ENCODE measurements around the gene GTF3C5. TPM values are rescaled to one million over a fixed set of nuclear protein-coding genes. Genes with fewer than 3 reads are reported as not detected.

The GTF3C5 gene
- total RNA-seq, 2 experiments from 2014 or later, result 91.6 to 97.0 TPM

- peak; percentile 66 for DNase-seq (ENCODE audit: low spot score)
- Histone ChIP-seq H3K9me2 (ENCODE audit: insufficient read depth, low read length) (no peaks in the 10 kb centered on the region), H4K20me1 (ENCODE audit: insufficient read depth, low read length) (no peaks in the 10 kb centered on the region), H2AFZ (ENCODE audit: low read length) (peak overlapping the region; percentile 6; the same call in 1 of the 2 replicates), H3K4me1 (ENCODE audit: insufficient read depth, low read length, poor library complexity, severe bottlenecking) (peaks cover 30% of the 10 kb centered on the region), H3K4me3 (ENCODE audit: low read depth, low read length, poor library complexity, severe bottlenecking) (no peak overlapping the region), H3K9me3 (ENCODE audit: low read length) (no peaks in the 10 kb centered on the region), H3K79me2 (ENCODE audit: insufficient read depth, low read depth, low read length) (no peaks in the 10 kb centered on the region), H3K27ac (ENCODE audit: low read depth, low read length, poor library complexity, severe bottlenecking) (no peak overlapping the region), H3K36me3 (ENCODE audit: insufficient read depth, low read length) (no peaks in the 10 kb centered on the region; the same call in 1 of the 2 replicates), H3K4me2 (ENCODE audit: low read length) (peak overlapping the region; percentile 48)
- BruUV-seq (replicated peaks), result no TSS peak
- no peak for TF ChIP-seq EZH2phosphoT487 (IDR thresholded peaks at IDR 0.05; ENCODE audit: borderline replicate concordance, low read depth, low read length)
- no peak for TF ChIP-seq CTCF (conservative IDR thresholded peaks at IDR 0.05; ENCODE audit: low read length)
- CTCF ChIA-PET (ENCODE audit: unreplicated experiment), result no interaction called here
- intact Hi-C loops (cut with micrococcal nuclease; ENCODE audit: unreplicated experiment), result loop anchor here (2.0 kb wide), 2 partner anchors 47 to 121 kb away; no protein-coding TSS in a partner anchor
- POLR2A ChIA-PET, result interaction anchor here (1.6 kb wide), 1 partner anchor 7 kb away, joined by 7 read pairs; the partner anchor contains the start of gene GTF3C5
These were observed 7.5 kb upstream of the GTF3C5 start for GRCh38 chr9:133023117-133023890.

DNA sequence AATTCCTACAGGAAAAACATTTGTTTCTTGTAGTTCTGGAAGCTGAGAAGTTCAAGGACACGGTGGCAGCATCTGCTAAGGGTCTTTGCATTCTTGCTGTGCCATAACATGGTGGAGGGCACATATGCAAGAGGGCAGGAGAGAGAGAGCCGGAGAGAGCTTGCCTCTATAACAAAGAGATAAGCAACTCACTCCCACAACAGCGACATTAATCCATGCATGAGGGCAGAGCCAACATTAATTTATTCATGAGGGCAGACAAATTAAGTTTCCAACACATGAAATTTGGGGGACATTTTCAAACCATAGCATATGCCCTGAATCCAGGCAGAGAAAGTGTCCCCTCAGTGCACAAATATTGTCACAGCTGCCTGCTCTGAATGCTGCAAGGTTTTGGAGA is 4.4 kb upstream of the GTF3C5 start:
- Histone ChIP-seq H3K36me3 (ENCODE audit: insufficient read depth, low read length) (no peaks in the 10 kb centered on the region; the same call in 1 of the 2 replicates), H3K9me2 (ENCODE audit: insufficient read depth, low read length) (no peaks in the 10 kb centered on the region), H2AFZ (ENCODE audit: low read length) (no peak overlapping the region), H3K4me2 (ENCODE audit: low read length) (no peak overlapping the region), H3K4me3 (ENCODE audit: low read depth, low read length, poor library complexity, severe bottlenecking) (no peak overlapping the region), H3K79me2 (ENCODE audit: insufficient read depth, low read depth, low read length) (peaks cover 13% of the 10 kb centered on the region), H3K9me3 (ENCODE audit: low read length) (no peaks in the 10 kb centered on the region), H3K4me1 (ENCODE audit: insufficient read depth, low read length, poor library complexity, severe bottlenecking) (peaks cover 36% of the 10 kb centered on the region), H4K20me1 (ENCODE audit: insufficient read depth, low read length) (no peaks in the 10 kb centered on the region), H3K27ac (ENCODE audit: low read depth, low read length, poor library complexity, severe bottlenecking) (no peak overlapping the region)
- intact Hi-C loops (cut with micrococcal nuclease; ENCODE audit: unreplicated experiment), result no loop called here
- no peak for TF ChIP-seq EZH2phosphoT487 (IDR thresholded peaks at IDR 0.05; ENCODE audit: borderline replicate concordance, low read depth, low read length)
- TF ChIP-seq CTCF (conservative IDR thresholded peaks at IDR 0.05; ENCODE audit: low read length), result no peak
- DNase-seq (ENCODE audit: low spot score), result no peak
- POLR2A ChIA-PET, result interaction anchor here (0.6 kb wide), 1 partner anchor 32 kb away, joined by 3 read pairs; no protein-coding TSS in a partner anchor
- CTCF ChIA-PET (ENCODE audit: unreplicated experiment), result no interaction called here
- no TSS peak for BruUV-seq (replicated peaks)

- Histone ChIP-seq H3K4me3 (ENCODE audit: low read depth, low read length, poor library complexity, severe bottlenecking) (no peak overlapping the region), H3K9me3 (ENCODE audit: low read length) (no peaks in the 10 kb centered on the region), H3K79me2 (ENCODE audit: insufficient read depth, low read depth, low read length) (peaks cover 20% of the 10 kb centered on the region), H3K4me1 (ENCODE audit: insufficient read depth, low read length, poor library complexity, severe bottlenecking) (peaks cover 39% of the 10 kb centered on the region), H4K20me1 (ENCODE audit: insufficient read depth, low read length) (0 out of 2 replicates have a peak, but pooled peaks cover under 1% of the 10 kb centered on the region), H3K27ac (ENCODE audit: low read depth, low read length, poor library complexity, severe bottlenecking) (no peak overlapping the region), H2AFZ (ENCODE audit: low read length) (no peak overlapping the region), H3K9me2 (ENCODE audit: insufficient read depth, low read length) (no peaks in the 10 kb centered on the region), H3K4me2 (ENCODE audit: low read length) (peak overlapping the region; percentile 28; the same call in 1 of the 2 replicates), H3K36me3 (ENCODE audit: insufficient read depth, low read length) (peaks cover 3% of the 10 kb centered on the region; the same call in 1 of the 2 replicates)
- TF ChIP-seq EZH2phosphoT487 (IDR thresholded peaks at IDR 0.05; ENCODE audit: borderline replicate concordance, low read depth, low read length) (no peak), CTCF (conservative IDR thresholded peaks at IDR 0.05; ENCODE audit: low read length) (no peak)
- intact Hi-C loops (cut with micrococcal nuclease; ENCODE audit: unreplicated experiment), result no loop called here
- DNase-seq (ENCODE audit: low spot score), result peak; percentile 14
- CTCF ChIA-PET (ENCODE audit: unreplicated experiment), result no interaction called here
- POLR2A ChIA-PET, result no interaction called here
- BruUV-seq (replicated peaks), result no TSS peak
These were observed 3.7 kb upstream of the GTF3C5 start for GRCh38 chr9:133027134-133027533.

All from OCI-LY7 (cell line).